Left lung (tissue), 10 donors: ENCODE data around the gene CDK5R1. TPM values are rescaled to one million over a fixed set of nuclear protein-coding genes. Genes with fewer than 3 reads are reported as not detected.

ENCODE experiments used
- ATAC-seq: fragments of 200-7000 bp; cut with Tn5 transposase; one replicate; pipeline ENCODE4 v1.9.1; 2020; ENCODE audit warnings: moderate library complexity
- DNase-seq, 4 donors: peaks; one replicate each; pipeline ENCODE4 v3.0.0-alpha.2; 2013 to 2020
- H3K27ac ChIP-seq, 2 donors: fragments of 200-600 bp; sonication (generic) in 1 of 2; one replicate each; pipeline versions ENCODE4 v1.5.0 to v1.8.0; 2020 to 2021
- H3K27me3 ChIP-seq, 2 donors: fragments of 200-600 bp; sonication (generic) in 1 of 2; one replicate each; pipeline versions ENCODE4 v1.5.0 to v1.8.0; 2020 to 2021
- H3K36me3 ChIP-seq, 2 donors: fragments of 200-600 bp; sonication (generic) in 1 of 2; one replicate each; pipeline versions ENCODE4 v1.5.0 to v1.8.0; 2020 to 2021
- H3K4me1 ChIP-seq, 2 donors: fragments of 200-600 bp; one replicate each; pipeline ENCODE4 v1.8.0; 2021
- H3K4me3 ChIP-seq, 2 donors: fragments of 200-600 bp; sonication (generic) in 1 of 2; one replicate each; pipeline versions ENCODE4 v1.5.0 to v1.8.0; 2020 to 2021; ENCODE audit warnings: mild to moderate bottlenecking in 1 of 2
- H3K9me3 ChIP-seq, 2 donors: fragments of 200-600 bp; sonication (generic) in 1 of 2; one replicate each; pipeline versions ENCODE4 v1.5.0 to v1.8.0; 2020 to 2021
- CTCF ChIP-seq, 2 donors: fragments of 200-600 bp; sonication (generic) in 1 of 2; IDR thresholded peaks; one replicate each; pipeline versions ENCODE4 v1.5.0 to v1.8.0; 2021; ENCODE audit warnings: antibody characterized with exemption in 2 of 2
- intact Hi-C, 2 donors: fragments of 100-400 bp; cut with DNase I; formaldehyde crosslinking; loops; one replicate each; pipeline versions ENCODE4 v1.11.2 to v1.14.2; 2022
- polyA plus RNA-seq, 6 donors: library from polyadenylated mRNA; unstranded; fragments of 120-200 nt; gene quantifications; one replicate each; pipeline ENCODE4 v1.2.1, GENCODE V29; 2013; ENCODE audit not compliant: insufficient read length in 6 of 6
- total RNA-seq, 2 donors: library from RNA; stranded (reverse); fragmentation: NEBNext Ultra II Directional; extraction: Animal tissue kit (Norgen Biotek cat#: 25700); gene quantifications; one replicate each; pipeline ENCODE4 v1.2.1, GENCODE V29; 2021
- donor health status: DM: no; HTN: yes; CAD: no.
- donor health status: DM: no; HTN: no; CAD: no.

Gene CDK5R1
- total and polyA plus RNA-seq, 8 donors = 1.3 to 5.0 (median 3.7) TPM

- Histone ChIP-seq H3K9me3 (no peaks in the 10 kb centered on the region), H3K4me3 (no peak overlapping the region), H3K27me3 (no peaks in the 10 kb centered on the region), H3K36me3 (peaks cover 0 to 10% of the 10 kb centered on the region in 2 donors), H3K4me1 (peaks cover 0 to 44% of the 10 kb centered on the region in 2 donors), H3K27ac (no peak overlapping the region)
- no peak for TF ChIP-seq CTCF (IDR thresholded peaks at IDR 0.05)
- intact Hi-C loops = no loop called here
- ATAC-seq (no peak), DNase-seq (no peak)
These were observed 7.3 kb downstream of the CDK5R1 start for GRCh38 chr17:32493976-32494513.

- no peak for TF ChIP-seq CTCF (IDR thresholded peaks at IDR 0.05)
- ATAC-seq (no peak), DNase-seq (peak in 1 of 4 donors; percentile 28)
- no peaks in the 10 kb centered on the region for H3K27me3 ChIP-seq
- H3K36me3 ChIP-seq = peaks cover 0 to 10% of the 10 kb centered on the region in 2 donors
- intact Hi-C loops = no loop called here
- H3K27ac ChIP-seq = no peak overlapping the region
- no peaks in the 10 kb centered on the region for H3K9me3 ChIP-seq
- peaks cover 0 to 44% of the 10 kb centered on the region in 2 donors for H3K4me1 ChIP-seq
- H3K4me3 ChIP-seq = no peak overlapping the region
These were observed 8.0 kb downstream of the CDK5R1 start for GRCh38 chr17:32494621-32495358.

GRCh38 chr17:32495359-32496231 is 8.8 kb downstream of the CDK5R1 start:
- TF ChIP-seq CTCF (IDR thresholded peaks at IDR 0.05) = no peak
- Histone ChIP-seq H3K27me3 (no peaks in the 10 kb centered on the region), H3K27ac (no peak overlapping the region), H3K36me3 (peaks cover 0 to 5% of the 10 kb centered on the region in 2 donors), H3K4me1 (peaks cover 0 to 44% of the 10 kb centered on the region in 2 donors), H3K9me3 (no peaks in the 10 kb centered on the region), H3K4me3 (no peak overlapping the region)
- peak in 3 of 4 donors; percentile 31 to 83 (median 68) for DNase-seq
- no peak for ATAC-seq
- intact Hi-C loops = no loop called here

GRCh38 chr17:32496395-32497073 is 9.7 kb downstream of the CDK5R1 start:
- peaks cover 0 to 5% of the 10 kb centered on the region in 2 donors for H3K36me3 ChIP-seq
- H3K9me3 ChIP-seq = no peaks in the 10 kb centered on the region
- intact Hi-C loops = no loop called here
- peaks cover 0 to 44% of the 10 kb centered on the region in 2 donors for H3K4me1 ChIP-seq
- no peak overlapping the region for H3K27ac ChIP-seq
- DNase-seq (peak in 1 of 4 donors; percentile 18), ATAC-seq (no peak)
- H3K27me3 ChIP-seq = no peaks in the 10 kb centered on the region
- H3K4me3 ChIP-seq = no peak overlapping the region
- no peak for TF ChIP-seq CTCF (IDR thresholded peaks at IDR 0.05)
